ENCODE measurements around the gene SMPDL3B.

DNA sequence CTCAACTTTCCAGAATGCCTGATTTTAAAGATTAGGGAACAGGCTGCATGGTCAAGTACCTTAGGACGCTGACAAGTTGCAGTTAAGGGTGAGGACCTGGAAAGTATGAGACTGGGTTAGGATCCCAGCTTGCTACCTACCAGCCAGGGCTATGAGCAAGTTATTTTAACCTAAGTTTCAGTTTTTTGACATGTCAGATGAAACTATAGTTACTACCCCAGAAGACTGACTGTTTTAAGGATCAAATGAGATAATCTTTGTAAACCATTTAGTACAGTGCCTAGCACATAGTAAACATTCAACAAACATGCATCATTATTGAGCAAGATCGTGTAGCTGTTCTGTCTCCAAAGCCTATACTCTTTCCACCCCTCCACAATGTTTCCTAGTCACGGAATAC lies 48.1 kb upstream of the SMPDL3B start:
- TF ChIP-seq YY1 (IDR thresholded peaks at IDR 0.05; ENCODE audit: insufficient read depth, insufficient read length) (no peak), ZNF274 (IDR thresholded peaks at IDR 0.05; ENCODE audit: low read depth, low read length) (no peak), SUZ12 (IDR thresholded peaks at IDR 0.05; ENCODE audit: extremely low read depth, insufficient read depth, insufficient read length) (no peak)

Data from NT2/D1 (cell line).